ENCODE data around the gene LAYN. TPM values are rescaled to one million over a fixed set of nuclear protein-coding genes. Genes with fewer than 3 reads are reported as not detected.

LAYN gene
- total RNA-seq, 1 experiment from 2014 or later = 9.6 TPM

DNA sequence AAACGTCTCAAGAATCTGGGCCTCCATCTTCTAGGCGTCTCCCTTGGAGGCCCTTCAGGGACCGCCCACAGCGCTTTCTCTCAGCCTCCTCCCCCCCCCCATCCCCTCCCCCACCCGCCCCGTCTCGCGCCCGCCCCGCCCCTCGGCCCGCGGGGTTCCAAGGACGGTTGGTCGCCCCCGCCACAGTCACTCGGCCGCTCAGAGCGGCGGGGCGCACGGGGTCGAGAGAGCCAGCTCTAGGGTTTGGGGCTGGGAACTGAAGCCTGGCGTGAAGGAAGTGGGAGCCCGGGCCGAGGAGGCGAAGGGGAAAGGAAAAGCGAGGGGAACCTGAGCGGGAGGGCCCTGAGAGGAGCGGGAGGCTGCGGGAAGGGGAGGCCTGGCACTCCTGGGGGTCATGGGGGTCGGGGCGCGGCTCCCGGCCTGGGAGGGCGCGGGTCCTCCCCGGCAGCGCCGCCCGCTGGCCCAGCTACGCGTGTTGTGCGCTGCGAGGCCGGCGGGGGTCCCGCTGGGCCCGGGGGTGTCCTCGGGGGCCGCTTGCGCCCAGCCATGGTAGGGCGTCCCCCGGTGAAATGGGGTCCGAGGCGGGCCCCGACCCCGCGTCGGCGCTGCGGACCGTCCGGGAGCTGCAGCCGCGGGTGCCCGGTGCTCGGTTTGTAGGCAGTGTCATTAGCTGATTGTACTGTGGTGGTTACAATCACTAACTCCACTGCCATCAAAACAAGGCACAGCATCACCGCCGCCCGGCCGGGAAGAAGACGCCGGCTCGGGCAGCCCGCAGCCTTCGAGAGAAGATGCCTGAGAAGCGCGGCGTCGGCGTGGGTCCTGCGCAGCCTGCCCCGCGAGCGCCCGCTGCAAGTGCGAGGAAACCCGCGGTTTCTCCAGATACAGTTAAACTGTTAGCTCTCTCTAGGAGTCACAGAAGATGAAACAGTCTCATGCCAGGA lies 28.0 kb upstream of the LAYN start, which contains the start of gene BTG4:
Gene BTG4, minus strand, starts transcription at position 91 of the 944 bp plus-strand sequence. CDS start 13,610 bp downstream, outside the sequence.
- Histone ChIP-seq H3K4me3 (ENCODE audit: low read depth, low read length, poor library complexity, severe bottlenecking) (peak within 1 kb of the TSS; percentile 54), H3K27me3 (replicated peaks; ENCODE audit: insufficient read depth, low read depth, low read length, poor library complexity) (no peaks in the 10 kb centered on the region), H3K27ac (ENCODE audit: low read depth, low read length, poor library complexity, severe bottlenecking) (no peak within 1 kb of the TSS), H3K4me1 (ENCODE audit: insufficient read depth, low read length, poor library complexity, severe bottlenecking) (peaks cover 15% of the 10 kb centered on the region), H3K36me3 (ENCODE audit: insufficient read depth, low read length, poor library complexity, severe bottlenecking) (no peaks in the 10 kb centered on the region), H3K9me3 (ENCODE audit: low read depth, low read length, poor library complexity, severe bottlenecking) (no peaks in the 10 kb centered on the region)
- no TSS peak for BruUV-seq (replicated peaks)
- ChIA-PET CTCF (interaction anchor here (0.6 kb wide), 2 partner anchors 66 to 508 kb away, joined by 3 read pairs; no protein-coding TSS in a partner anchor), POLR2A (ENCODE audit: low non-redundant PET) (no interaction called here)
- TF ChIP-seq, protein P1, sequence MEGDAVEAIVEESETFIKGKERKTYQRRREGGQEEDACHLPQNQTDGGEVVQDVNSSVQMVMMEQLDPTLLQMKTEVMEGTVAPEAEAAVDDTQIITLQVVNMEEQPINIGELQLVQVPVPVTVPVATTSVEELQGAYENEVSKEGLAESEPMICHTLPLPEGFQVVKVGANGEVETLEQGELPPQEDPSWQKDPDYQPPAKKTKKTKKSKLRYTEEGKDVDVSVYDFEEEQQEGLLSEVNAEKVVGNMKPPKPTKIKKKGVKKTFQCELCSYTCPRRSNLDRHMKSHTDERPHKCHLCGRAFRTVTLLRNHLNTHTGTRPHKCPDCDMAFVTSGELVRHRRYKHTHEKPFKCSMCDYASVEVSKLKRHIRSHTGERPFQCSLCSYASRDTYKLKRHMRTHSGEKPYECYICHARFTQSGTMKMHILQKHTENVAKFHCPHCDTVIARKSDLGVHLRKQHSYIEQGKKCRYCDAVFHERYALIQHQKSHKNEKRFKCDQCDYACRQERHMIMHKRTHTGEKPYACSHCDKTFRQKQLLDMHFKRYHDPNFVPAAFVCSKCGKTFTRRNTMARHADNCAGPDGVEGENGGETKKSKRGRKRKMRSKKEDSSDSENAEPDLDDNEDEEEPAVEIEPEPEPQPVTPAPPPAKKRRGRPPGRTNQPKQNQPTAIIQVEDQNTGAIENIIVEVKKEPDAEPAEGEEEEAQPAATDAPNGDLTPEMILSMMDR (conservative IDR thresholded peaks at IDR 0.05; ENCODE audit: low read depth, low read length) = peak; percentile 29; the same call in 1 of the 2 replicates
- TF ChIP-seq EZH2 (IDR thresholded peaks at IDR 0.05; ENCODE audit: borderline replicate concordance, low read depth, low read length, poor library complexity, severe bottlenecking) = no peak
- intact Hi-C loops (cut with micrococcal nuclease; ENCODE audit: unreplicated experiment) = no loop called here
- DNase-seq (ENCODE audit: low spot score) = peak; percentile 67

DNA sequence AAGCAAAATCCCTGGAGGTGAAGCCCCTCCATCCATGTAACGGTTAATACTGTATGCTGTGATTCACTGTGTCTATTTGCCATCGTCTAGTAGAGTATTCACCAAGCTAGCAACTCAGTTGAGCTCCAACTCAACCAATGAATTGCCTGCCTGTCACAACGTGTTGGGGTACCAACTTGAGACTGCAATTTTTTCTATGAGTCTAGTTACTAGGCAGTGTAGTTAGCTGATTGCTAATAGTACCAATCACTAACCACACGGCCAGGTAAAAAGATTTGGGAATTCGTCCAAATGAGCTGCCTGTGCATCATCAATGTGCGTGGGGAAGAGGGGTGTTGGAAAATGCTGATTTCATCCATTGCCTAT lies 27.3 kb upstream of the LAYN start:
- CTCF ChIA-PET = interaction anchor here (0.6 kb wide), 1 partner anchor 1761 kb away, joined by 4 read pairs; no protein-coding TSS in a partner anchor

More for the DNA sequence above, 27.3 kb upstream of the LAYN start:
- Histone ChIP-seq H3K4me3 (ENCODE audit: low read depth, low read length, poor library complexity, severe bottlenecking) (peak overlapping the region; percentile 54), H3K4me1 (ENCODE audit: insufficient read depth, low read length, poor library complexity, severe bottlenecking) (peaks cover 15% of the 10 kb centered on the region), H3K36me3 (ENCODE audit: insufficient read depth, low read length, poor library complexity, severe bottlenecking) (no peaks in the 10 kb centered on the region), H3K27ac (ENCODE audit: low read depth, low read length, poor library complexity, severe bottlenecking) (no peak overlapping the region), H3K9me3 (ENCODE audit: low read depth, low read length, poor library complexity, severe bottlenecking) (no peaks in the 10 kb centered on the region), H3K27me3 (replicated peaks; ENCODE audit: insufficient read depth, low read depth, low read length, poor library complexity) (no peaks in the 10 kb centered on the region)
- no peak for TF ChIP-seq EZH2 (IDR thresholded peaks at IDR 0.05; ENCODE audit: borderline replicate concordance, low read depth, low read length, poor library complexity, severe bottlenecking)
- TF ChIP-seq, protein P1 (conservative IDR thresholded peaks at IDR 0.05; ENCODE audit: low read depth, low read length) = no peak
- no peak for DNase-seq (ENCODE audit: low spot score)
- intact Hi-C loops (cut with micrococcal nuclease; ENCODE audit: unreplicated experiment) = no loop called here
- POLR2A ChIA-PET (ENCODE audit: low non-redundant PET) = interaction anchor here (0.5 kb wide), 1 partner anchor 1159 kb away, joined by 3 read pairs; no protein-coding TSS in a partner anchor
- BruUV-seq (replicated peaks) = no TSS peak

All from A673 (cell line).